ENCODE measurements around the gene DNMT1. TPM values are rescaled to one million over a fixed set of nuclear protein-coding genes. Genes with fewer than 3 reads are reported as not detected.

The DNMT1 gene
- total RNA-seq, 1 experiment from 2014 or later: 227 TPM

DNA sequence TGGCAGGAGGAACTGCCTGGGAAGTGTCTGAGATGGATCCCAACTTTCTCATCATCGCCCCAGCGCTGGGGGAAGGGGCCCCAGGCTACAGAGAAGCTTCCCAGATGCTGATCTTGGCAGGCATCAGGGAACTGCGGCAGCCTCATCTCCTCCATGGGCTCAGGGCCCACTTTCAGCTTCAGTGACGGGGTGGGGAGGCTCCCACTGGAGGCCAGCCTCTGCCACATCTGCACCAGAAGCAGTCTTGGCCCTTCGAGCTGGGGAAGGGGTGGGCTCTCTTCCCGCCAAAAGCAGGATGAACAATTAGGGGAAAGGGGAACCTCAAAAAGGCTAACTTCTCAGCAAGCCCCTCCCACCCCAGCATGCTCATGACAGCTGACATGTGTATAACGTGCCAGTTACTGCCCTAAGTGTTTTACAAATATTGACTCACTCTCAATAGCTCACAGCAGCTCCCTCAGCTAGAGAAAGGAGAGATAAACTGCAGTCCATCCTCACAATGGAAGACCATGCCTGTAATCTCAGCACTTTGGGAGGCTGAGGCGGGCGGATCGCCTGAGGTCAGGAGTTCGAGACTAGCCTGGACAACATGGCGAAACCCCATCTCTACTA, 43.5 kb upstream of the DNMT1 start:
- no peaks in the 10 kb centered on the region for H3K79me1 ChIP-seq (ENCODE audit: insufficient read depth, low read depth, low read length, poor library complexity, severe bottlenecking)
- no peak overlapping the region for H2BK5ac ChIP-seq (ENCODE audit: insufficient read length, low read length)
- TF ChIP-seq, protein P1, sequence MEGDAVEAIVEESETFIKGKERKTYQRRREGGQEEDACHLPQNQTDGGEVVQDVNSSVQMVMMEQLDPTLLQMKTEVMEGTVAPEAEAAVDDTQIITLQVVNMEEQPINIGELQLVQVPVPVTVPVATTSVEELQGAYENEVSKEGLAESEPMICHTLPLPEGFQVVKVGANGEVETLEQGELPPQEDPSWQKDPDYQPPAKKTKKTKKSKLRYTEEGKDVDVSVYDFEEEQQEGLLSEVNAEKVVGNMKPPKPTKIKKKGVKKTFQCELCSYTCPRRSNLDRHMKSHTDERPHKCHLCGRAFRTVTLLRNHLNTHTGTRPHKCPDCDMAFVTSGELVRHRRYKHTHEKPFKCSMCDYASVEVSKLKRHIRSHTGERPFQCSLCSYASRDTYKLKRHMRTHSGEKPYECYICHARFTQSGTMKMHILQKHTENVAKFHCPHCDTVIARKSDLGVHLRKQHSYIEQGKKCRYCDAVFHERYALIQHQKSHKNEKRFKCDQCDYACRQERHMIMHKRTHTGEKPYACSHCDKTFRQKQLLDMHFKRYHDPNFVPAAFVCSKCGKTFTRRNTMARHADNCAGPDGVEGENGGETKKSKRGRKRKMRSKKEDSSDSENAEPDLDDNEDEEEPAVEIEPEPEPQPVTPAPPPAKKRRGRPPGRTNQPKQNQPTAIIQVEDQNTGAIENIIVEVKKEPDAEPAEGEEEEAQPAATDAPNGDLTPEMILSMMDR (conservative IDR thresholded peaks at IDR 0.05): no peak
- H2BK20ac ChIP-seq (ENCODE audit: low read depth, low read length, poor library complexity, severe bottlenecking): no peak overlapping the region
- no peaks in the 10 kb centered on the region for H3K27me3 ChIP-seq (ENCODE audit: insufficient read depth, low read length)
- Mint-ChIP-seq H3K9me3 (no peaks in the 10 kb centered on the region; a peak in 1 of 5 replicates), H3K4me3 (no peak overlapping the region), H3K4me1 (peaks cover 4 to 14% of the 10 kb centered on the region in 2 experiments; a peak in 3 of 4 replicates), H3K36me3 (ENCODE audit: insufficient read depth in 1 of 3, low read depth in 3 of 3) (no peaks in the 10 kb centered on the region), H3K27me3 (ENCODE audit: low read depth) (no peaks in the 10 kb centered on the region), H3K27ac (no peak overlapping the region)
- H4K5ac ChIP-seq (ENCODE audit: insufficient read length, low read depth, low read length): no peak overlapping the region
- no peak overlapping the region for H4K91ac ChIP-seq (ENCODE audit: insufficient read length, low read depth, low read length)
- DNase-seq: no peak
- no peak overlapping the region for H2AK5ac ChIP-seq (ENCODE audit: insufficient read length, low read length)
- no peak overlapping the region for H4K8ac ChIP-seq (replicated peaks; ENCODE audit: insufficient read length, low read depth, low read length)
- H2BK12ac ChIP-seq (ENCODE audit: insufficient read length, low read depth, low read length): no peak overlapping the region
- no peak overlapping the region for H2AFZ ChIP-seq (ENCODE audit: low read length)
- no peak overlapping the region for H3K14ac ChIP-seq (ENCODE audit: insufficient read depth, low read length)
- H3K56ac ChIP-seq (ENCODE audit: insufficient read length, low read depth, low read length): no peak overlapping the region
- no peak overlapping the region for H2BK120ac ChIP-seq (ENCODE audit: low read depth, low read length, poor library complexity, severe bottlenecking)
- no peak overlapping the region for H3T11ph ChIP-seq (ENCODE audit: low read length)
- no peak overlapping the region for H3K9ac ChIP-seq (ENCODE audit: extremely low read depth, insufficient read length, low read length)
- no CpG with 5 or more reads among the region's 12 CpGs for WGBS (ENCODE audit: extremely low coverage, insufficient read length, low lambda C conversion rate)
- no peak overlapping the region for H3K27ac ChIP-seq (ENCODE audit: insufficient read length, low read depth, low read length)
- no peaks in the 10 kb centered on the region for H4K20me1 ChIP-seq (ENCODE audit: control insufficient read depth, insufficient read depth, insufficient read length)
- no peak overlapping the region for H3K4ac ChIP-seq (ENCODE audit: low read depth, low read length)
- no peaks in the 10 kb centered on the region for H3K23me2 ChIP-seq (ENCODE audit: insufficient read length, low read depth, low read length, poor library complexity, severe bottlenecking)
- H2BK15ac ChIP-seq (ENCODE audit: low read depth, low read length): no peak overlapping the region
- no peaks in the 10 kb centered on the region for H3K4me1 ChIP-seq (ENCODE audit: insufficient read depth, low read length)
- no peak overlapping the region for H3K4me2 ChIP-seq (ENCODE audit: insufficient read depth, insufficient read length, low read length)
- H3K79me2 ChIP-seq (ENCODE audit: insufficient read depth, low read length): no peaks in the 10 kb centered on the region
- H3K18ac ChIP-seq (ENCODE audit: insufficient read length, low read depth, low read length): no peak overlapping the region
- no peak overlapping the region for H3K23ac ChIP-seq (ENCODE audit: insufficient read length, low read depth, low read length)
- H3K9me3 ChIP-seq (ENCODE audit: control insufficient read depth, low read depth, low read length): no peaks in the 10 kb centered on the region

Measured in H9 (cell line).